Astrocyte (in vitro differentiated cells and primary cell): ENCODE data around the gene RABGGTA.

Experiments
- EZH2 ChIP-seq: IDR thresholded peaks from 2 replicates; pipeline ENCODE4 v1.6.1; 2012; ENCODE audit warnings: mild to moderate bottlenecking, low read length, inconsistent platforms; ENCODE audit not compliant: insufficient read depth
- TF ChIP-seq, protein P1 (sequence below): IDR thresholded peaks from 2 replicates; pipeline ENCODE4 v1.5.1; 2011; ENCODE audit warnings: low read depth, mild to moderate bottlenecking, inconsistent platforms, low read length, moderate library complexity; ENCODE audit not compliant: insufficient read depth

DNA sequence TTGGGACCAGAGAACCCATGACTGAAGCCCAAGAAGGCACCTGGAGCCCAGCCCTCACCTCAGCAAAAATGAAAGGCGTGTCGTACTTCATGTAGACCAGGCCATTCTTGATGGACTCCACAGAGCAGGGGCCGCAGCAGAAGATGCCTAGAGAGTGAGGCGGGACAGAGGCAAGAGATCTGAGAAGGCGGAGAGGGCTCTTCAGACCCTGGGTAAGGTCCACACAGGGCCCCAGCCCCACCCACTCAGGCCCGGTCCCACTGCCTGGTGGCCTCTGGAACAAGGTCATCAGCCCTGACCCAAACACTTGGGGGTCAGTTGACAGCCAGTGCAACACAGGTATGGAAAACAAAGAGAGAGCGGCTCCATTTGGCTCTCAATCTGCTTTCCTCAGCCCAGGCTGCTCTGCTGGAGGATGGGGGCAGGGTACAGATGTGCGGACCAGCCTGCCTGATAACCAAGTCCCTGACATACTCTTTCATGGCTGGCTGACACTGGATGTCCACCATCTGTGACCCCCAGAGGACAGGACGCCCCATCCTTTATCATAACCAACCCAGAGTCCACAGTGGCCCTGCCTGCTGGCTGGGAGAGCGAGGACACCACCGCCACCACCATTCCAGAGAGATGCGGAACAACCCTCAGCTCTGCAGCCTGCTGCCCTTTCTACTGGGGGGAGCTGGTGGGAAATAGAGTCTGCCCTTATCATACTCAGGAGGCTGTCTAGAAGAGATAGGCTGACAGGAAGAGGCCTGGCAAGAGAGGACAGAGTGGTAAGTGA is 15.3 kb downstream of the RABGGTA start:
- TF ChIP-seq, protein P1, sequence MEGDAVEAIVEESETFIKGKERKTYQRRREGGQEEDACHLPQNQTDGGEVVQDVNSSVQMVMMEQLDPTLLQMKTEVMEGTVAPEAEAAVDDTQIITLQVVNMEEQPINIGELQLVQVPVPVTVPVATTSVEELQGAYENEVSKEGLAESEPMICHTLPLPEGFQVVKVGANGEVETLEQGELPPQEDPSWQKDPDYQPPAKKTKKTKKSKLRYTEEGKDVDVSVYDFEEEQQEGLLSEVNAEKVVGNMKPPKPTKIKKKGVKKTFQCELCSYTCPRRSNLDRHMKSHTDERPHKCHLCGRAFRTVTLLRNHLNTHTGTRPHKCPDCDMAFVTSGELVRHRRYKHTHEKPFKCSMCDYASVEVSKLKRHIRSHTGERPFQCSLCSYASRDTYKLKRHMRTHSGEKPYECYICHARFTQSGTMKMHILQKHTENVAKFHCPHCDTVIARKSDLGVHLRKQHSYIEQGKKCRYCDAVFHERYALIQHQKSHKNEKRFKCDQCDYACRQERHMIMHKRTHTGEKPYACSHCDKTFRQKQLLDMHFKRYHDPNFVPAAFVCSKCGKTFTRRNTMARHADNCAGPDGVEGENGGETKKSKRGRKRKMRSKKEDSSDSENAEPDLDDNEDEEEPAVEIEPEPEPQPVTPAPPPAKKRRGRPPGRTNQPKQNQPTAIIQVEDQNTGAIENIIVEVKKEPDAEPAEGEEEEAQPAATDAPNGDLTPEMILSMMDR, result no peak
- no peak for TF ChIP-seq EZH2
